ENCODE measurements around the gene GPAM.

GPAM gene

GRCh38 chr10:112221545-112221944, 38.0 kb upstream of the GPAM start:
- no peak for DNase-seq (ENCODE audit: extremely low read depth, low read depth)
- TF ChIP-seq CTCF (IDR thresholded peaks at IDR 0.05; ENCODE audit: low read depth, low read length), result no peak

DNA sequence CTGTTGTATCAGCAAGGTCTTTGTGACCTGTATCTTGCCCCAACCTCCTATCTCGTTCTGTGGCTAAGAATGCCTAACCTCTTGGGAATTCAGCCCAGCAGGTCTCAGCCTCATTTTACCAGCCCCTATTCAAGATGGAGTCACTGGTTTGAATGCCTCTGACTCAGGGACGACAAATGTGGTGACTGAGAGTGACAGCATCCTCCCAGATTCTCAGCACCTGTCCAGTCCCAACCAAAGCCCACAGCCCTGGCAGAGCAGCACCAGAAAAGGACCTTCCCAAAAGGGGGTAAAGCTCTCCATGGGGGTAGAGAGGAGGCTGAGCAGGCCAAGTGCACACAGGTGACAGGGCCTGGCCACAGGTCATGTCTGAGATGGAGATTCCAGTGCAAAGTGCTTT, 35.4 kb upstream of the GPAM start:
- DNase-seq (ENCODE audit: extremely low read depth, low read depth), result no peak
- no peak for TF ChIP-seq CTCF (IDR thresholded peaks at IDR 0.05; ENCODE audit: low read depth, low read length)

DNA sequence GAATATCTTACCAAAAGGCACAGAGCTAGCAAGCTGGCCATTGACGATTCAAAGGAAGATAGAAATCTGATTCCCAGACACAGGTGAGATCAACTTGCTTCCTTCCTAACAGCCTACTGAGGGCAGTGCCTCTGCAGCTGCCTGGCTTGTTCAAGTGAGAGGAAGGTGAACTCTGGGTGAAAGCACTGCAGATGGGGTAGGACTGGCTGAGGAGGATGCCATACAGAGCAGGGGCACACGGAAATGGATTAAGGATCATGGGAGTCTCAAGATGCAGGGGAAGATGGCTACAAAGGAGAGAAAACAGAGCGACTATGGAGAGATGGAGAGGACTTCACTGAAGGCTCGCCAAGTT, 34.4 kb upstream of the GPAM start:
- no peak for TF ChIP-seq CTCF (IDR thresholded peaks at IDR 0.05; ENCODE audit: low read depth, low read length)
- DNase-seq (ENCODE audit: extremely low read depth, low read depth), result no peak

GRCh38 chr10:112217386-112218035, 33.9 kb upstream of the GPAM start:
- TF ChIP-seq CTCF (IDR thresholded peaks at IDR 0.05; ENCODE audit: low read depth, low read length), result no peak
- DNase-seq (ENCODE audit: extremely low read depth, low read depth), result no peak

- no peak for TF ChIP-seq CTCF (IDR thresholded peaks at IDR 0.05; ENCODE audit: low read depth, low read length)
- no peak for DNase-seq (ENCODE audit: extremely low read depth, low read depth)
These were observed 33.4 kb upstream of the GPAM start for GRCh38 chr10:112216966-112217365.

- DNase-seq (ENCODE audit: extremely low read depth, low read depth), result no peak
- TF ChIP-seq CTCF (IDR thresholded peaks at IDR 0.05; ENCODE audit: low read depth, low read length), result no peak
These were observed 32.6 kb upstream of the GPAM start for GRCh38 chr10:112216151-112216550.

DNA sequence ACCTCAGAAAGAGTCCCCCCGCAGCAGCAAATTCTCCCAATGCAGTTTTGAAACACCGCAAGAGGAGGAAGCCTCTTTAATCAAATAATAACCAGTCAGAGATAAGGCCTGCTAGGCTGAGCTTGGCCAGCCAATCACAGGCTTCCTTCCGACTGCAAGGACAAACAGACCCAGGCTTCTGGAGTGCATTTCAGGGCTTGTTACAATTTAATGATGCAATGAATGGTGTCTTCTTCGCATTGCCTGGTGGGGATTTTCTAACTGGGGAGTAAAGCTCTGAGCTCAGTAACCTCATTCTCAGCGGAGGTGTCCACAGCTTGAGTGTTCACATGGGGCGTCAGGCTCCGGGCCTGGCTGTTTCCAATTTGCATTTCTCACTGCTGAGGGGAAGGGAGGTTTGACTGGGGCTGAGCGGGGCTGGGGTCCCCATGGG, 31.8 kb upstream of the GPAM start:
- no peak for DNase-seq (ENCODE audit: extremely low read depth, low read depth)
- no peak for TF ChIP-seq CTCF (IDR thresholded peaks at IDR 0.05; ENCODE audit: low read depth, low read length)
